Astrocyte (in vitro differentiated cells and primary cell): ENCODE measurements around the gene SMIM45.

Source experiments
- DNase-seq: peaks from one replicate; pipeline ENCODE4 v3.0.0-alpha.2; 2010; ENCODE audit warnings: low read depth
- FAIRE-seq: peaks from 2 replicates; lab custom pipeline; 2011; peaks lifted over from hg19 to GRCh38; lab: Jason Lieb, UNC
- H2AFZ ChIP-seq: 2 replicates; pipeline ENCODE4 v1.6.0; 2012; ENCODE audit warnings: low read depth, low read length, inconsistent platforms
- H3K27ac ChIP-seq: 2 replicates; pipeline ENCODE4 v1.5.1; 2011; ENCODE audit warnings: low read depth, low read length, inconsistent platforms
- H3K27me3 ChIP-seq: 2 replicates; pipeline ENCODE4 v1.6.0; 2011; ENCODE audit warnings: low read length, inconsistent platforms; ENCODE audit not compliant: insufficient read depth
- H3K36me3 ChIP-seq: 2 replicates; pipeline ENCODE4 v1.5.1; 2011; ENCODE audit warnings: low read length, inconsistent platforms; ENCODE audit not compliant: insufficient read depth
- H3K4me1 ChIP-seq: 2 replicates; pipeline ENCODE4 v1.5.1; 2011; ENCODE audit warnings: low read length, inconsistent platforms; ENCODE audit not compliant: insufficient read depth
- H3K4me2 ChIP-seq: 2 replicates; pipeline ENCODE4 v1.6.0; 2012; ENCODE audit warnings: low read length, inconsistent platforms
- H3K4me3 ChIP-seq: 2 replicates; pipeline ENCODE4 v1.5.1; 2011; ENCODE audit warnings: low read depth, mild to moderate bottlenecking, low read length, inconsistent platforms; ENCODE audit not compliant: insufficient read depth
- H3K79me2 ChIP-seq: 2 replicates; pipeline ENCODE4 v1.6.0; 2012; ENCODE audit warnings: mild to moderate bottlenecking, low read length, inconsistent platforms; ENCODE audit not compliant: insufficient read depth
- H3K9ac ChIP-seq: 2 replicates; pipeline ENCODE4 v1.6.0; 2012; ENCODE audit warnings: mild to moderate bottlenecking, low read length, inconsistent platforms
- H3K9me3 ChIP-seq: 2 replicates; pipeline ENCODE4 v1.5.1; 2012; ENCODE audit warnings: low read depth, mild to moderate bottlenecking, low read length, inconsistent platforms; ENCODE audit not compliant: insufficient read depth
- H4K20me1 ChIP-seq: 2 replicates; pipeline ENCODE4 v1.6.0; 2012; ENCODE audit warnings: low read length, inconsistent platforms; ENCODE audit not compliant: insufficient read depth
- H3K27ac Mint-ChIP-seq: one replicate; pipeline ENCODE4 v1.8.0; 2021; ENCODE audit warnings: mild to moderate bottlenecking, mixed read lengths; ENCODE audit not compliant: unreplicated experiment
- H3K27me3 Mint-ChIP-seq: one replicate; pipeline ENCODE4 v1.8.0; 2021; ENCODE audit warnings: low read depth, mixed read lengths; ENCODE audit not compliant: unreplicated experiment
- H3K36me3 Mint-ChIP-seq: one replicate; pipeline ENCODE4 v1.8.0; 2021; ENCODE audit warnings: low read depth, mixed read lengths; ENCODE audit not compliant: unreplicated experiment
- H3K4me1 Mint-ChIP-seq: one replicate; pipeline ENCODE4 v1.8.0; 2021; ENCODE audit warnings: low read depth, mixed read lengths; ENCODE audit not compliant: unreplicated experiment
- H3K4me3 Mint-ChIP-seq: one replicate; pipeline ENCODE4 v1.8.0; 2021; ENCODE audit warnings: mild to moderate bottlenecking, moderate library complexity, mixed read lengths; ENCODE audit not compliant: unreplicated experiment
- H3K9me3 Mint-ChIP-seq: one replicate; pipeline ENCODE4 v1.8.0; 2021; ENCODE audit warnings: mild to moderate bottlenecking, mixed read lengths; ENCODE audit not compliant: unreplicated experiment
- CTCF ChIP-seq: IDR thresholded peaks from 2 replicates; pipeline ENCODE4 v1.5.1; 2011; ENCODE audit warnings: low read depth, mild to moderate bottlenecking, inconsistent platforms, low read length, moderate library complexity; ENCODE audit not compliant: insufficient read depth
- EZH2 ChIP-seq: IDR thresholded peaks from 2 replicates; pipeline ENCODE4 v1.6.1; 2012; ENCODE audit warnings: mild to moderate bottlenecking, low read length, inconsistent platforms; ENCODE audit not compliant: insufficient read depth

Gene SMIM45

GRCh38 chr22:41915035-41915785 lies 36.7 kb upstream of the SMIM45 start, which contains the start of gene SHISA8:
Gene SHISA8, minus strand, starts transcription at chr22:41915074. Its CDS starts 407 bp downstream, at chr22:41914667.
- no peak within 1 kb of the TSS for H3K9ac ChIP-seq
- peak; percentile 12 for DNase-seq
- peaks cover 27% of the 10 kb centered on the region for H4K20me1 ChIP-seq
- H3K27ac Mint-ChIP-seq = no peak within 1 kb of the TSS
- no peaks in the 10 kb centered on the region for H3K79me2 ChIP-seq
- H3K9me3 ChIP-seq = no peaks in the 10 kb centered on the region
- no peak for FAIRE-seq
- no peaks in the 10 kb centered on the region for H3K36me3 ChIP-seq
- H3K9me3 Mint-ChIP-seq = no peaks in the 10 kb centered on the region
- H3K4me3 ChIP-seq = no peak within 1 kb of the TSS
- H3K4me1 Mint-ChIP-seq = peaks cover 5% of the 10 kb centered on the region
- H3K27me3 Mint-ChIP-seq = peaks cover 50% of the 10 kb centered on the region
- peaks cover 57% of the 10 kb centered on the region for H3K27me3 ChIP-seq
- no peak within 1 kb of the TSS for H2AFZ ChIP-seq
- peak within 1 kb of the TSS; percentile 39 for H3K4me2 ChIP-seq
- H3K36me3 Mint-ChIP-seq = no peaks in the 10 kb centered on the region
- peak within 1 kb of the TSS; percentile 40 for H3K4me3 Mint-ChIP-seq
- no peak within 1 kb of the TSS for H3K27ac ChIP-seq
- no peak for TF ChIP-seq CTCF
- peak; percentile 88 for TF ChIP-seq EZH2
- H3K4me1 ChIP-seq = peaks cover 18% of the 10 kb centered on the region

DNA sequence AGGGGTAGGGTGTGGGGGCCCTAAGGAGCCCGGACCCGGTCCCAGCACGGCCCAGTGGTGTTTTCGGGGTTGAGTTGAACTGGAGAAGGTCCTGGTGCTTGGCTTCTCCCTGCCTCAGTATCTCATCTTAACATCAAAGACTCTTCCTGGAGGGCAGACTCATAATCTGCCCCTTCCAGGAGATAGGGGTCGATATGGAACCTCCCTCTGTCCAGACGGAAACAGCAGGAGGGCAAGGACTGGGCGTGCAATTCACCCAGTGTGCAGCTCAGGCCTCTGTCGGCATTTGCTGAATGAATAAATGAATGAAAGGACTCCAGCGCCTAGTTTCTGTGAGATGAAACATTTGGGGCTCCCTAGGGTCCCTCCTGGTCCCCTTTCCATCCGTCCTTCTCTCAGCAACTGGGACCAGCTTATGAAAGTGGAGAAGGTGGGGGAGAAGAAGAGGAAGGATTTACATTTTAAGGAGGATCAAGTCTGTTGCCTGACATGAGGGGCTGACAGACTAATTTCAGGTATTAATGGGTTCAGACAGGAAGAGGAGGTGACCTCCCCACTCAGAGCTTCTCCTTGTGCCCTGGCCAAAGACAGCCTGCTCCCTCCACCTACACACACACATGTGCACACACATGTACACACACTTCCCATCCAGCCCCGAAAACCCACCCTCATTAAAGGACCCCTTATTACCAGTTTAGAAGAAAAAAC lies 36.0 kb upstream of the SMIM45 start:
- Histone ChIP-seq H3K9me3 (no peaks in the 10 kb centered on the region), H3K4me2 (no peak overlapping the region), H3K4me3 (no peak overlapping the region), H2AFZ (no peak overlapping the region), H3K9ac (no peak overlapping the region), H3K36me3 (no peaks in the 10 kb centered on the region), H3K4me1 (peaks cover 11% of the 10 kb centered on the region), H3K27me3 (peaks cover 51% of the 10 kb centered on the region), H3K79me2 (no peaks in the 10 kb centered on the region), H4K20me1 (peaks cover 27% of the 10 kb centered on the region), H3K27ac (no peak overlapping the region)
- DNase-seq = no peak
- Mint-ChIP-seq H3K27ac (no peak overlapping the region), H3K9me3 (no peaks in the 10 kb centered on the region), H3K36me3 (no peaks in the 10 kb centered on the region), H3K4me3 (peak overlapping the region; percentile 40), H3K4me1 (peaks cover 5% of the 10 kb centered on the region), H3K27me3 (peaks cover 50% of the 10 kb centered on the region)
- TF ChIP-seq EZH2 (peak; percentile 61), CTCF (no peak)
- FAIRE-seq = no peak
